ENCODE results near the gene RLF.

The RLF gene

GRCh38 chr1:40151457-40152079 lies 9.6 kb upstream of the RLF start:
- no peak for TF ChIP-seq CTCF (IDR thresholded peaks at IDR 0.05; ENCODE audit: low read depth, low read length)
- DNase-seq (ENCODE audit: extremely low read depth, low read depth), result no peak

- TF ChIP-seq CTCF (IDR thresholded peaks at IDR 0.05; ENCODE audit: low read depth, low read length), result peak; percentile 76
- peak; percentile 35 for DNase-seq (ENCODE audit: extremely low read depth, low read depth)
Measured at GRCh38 chr1:40153073-40153770, 8.0 kb upstream of the RLF start.

GRCh38 chr1:40155135-40155534 lies 6.1 kb upstream of the RLF start:
- DNase-seq (ENCODE audit: extremely low read depth, low read depth), result no peak
- no peak for TF ChIP-seq CTCF (IDR thresholded peaks at IDR 0.05; ENCODE audit: low read depth, low read length)

- TF ChIP-seq CTCF (IDR thresholded peaks at IDR 0.05; ENCODE audit: low read depth, low read length), result no peak
- no peak for DNase-seq (ENCODE audit: extremely low read depth, low read depth)
Measured at GRCh38 chr1:40155910-40156309, 5.3 kb upstream of the RLF start.

- no peak for TF ChIP-seq CTCF (IDR thresholded peaks at IDR 0.05; ENCODE audit: low read depth, low read length)
- no peak for DNase-seq (ENCODE audit: extremely low read depth, low read depth)
Measured at GRCh38 chr1:40160806-40161124, 422 bp upstream of the RLF start.

GRCh38 chr1:40161888-40162397 lies 756 bp downstream of the RLF start:
- DNase-seq (ENCODE audit: extremely low read depth, low read depth), result no peak
- peak; percentile 5 for TF ChIP-seq CTCF (IDR thresholded peaks at IDR 0.05; ENCODE audit: low read depth, low read length)

GRCh38 chr1:40162753-40163441 lies 1.7 kb downstream of the RLF start:
- no peak for TF ChIP-seq CTCF (IDR thresholded peaks at IDR 0.05; ENCODE audit: low read depth, low read length)
- DNase-seq (ENCODE audit: extremely low read depth, low read depth), result no peak

Data from AG09319 (cell line).